ENCODE results near the gene EPB41L5. TPM values are rescaled to one million over a fixed set of nuclear protein-coding genes. Genes with fewer than 3 reads are reported as not detected.

The EPB41L5 gene
- total RNA-seq, 1 donor from 2014 or later: 16.2 TPM

Other genes with a start within 250 kb of the EPB41L5 start
- gene TMEM185B, start 210.3 kb downstream of the EPB41L5 start, total RNA-seq: 27.9 and 30.8 TPM in 2 replicates
- gene RALB, start 239.8 kb downstream of the EPB41L5 start, total RNA-seq: 44.5 and 49.4 TPM in 2 replicates